Transverse colon (tissue), 4 donors: ENCODE data around the gene GLOD4. TPM values are rescaled to one million over a fixed set of nuclear protein-coding genes. Genes with fewer than 3 reads are reported as not detected.

ENCODE experiments used
- DNase-seq: peaks from one replicate; pipeline ENCODE4 v3.0.0-alpha.2; 2019
- H3K27ac ChIP-seq, 4 donors: fragments of 200-600 bp; sonication (generic); 2 replicates each; pipeline ENCODE4 v1.5.1; 2016 to 2018; ENCODE audit warnings: inconsistent platforms in 4 of 4
- H3K27me3 ChIP-seq: fragments of 200-600 bp; sonication (generic); 2 replicates; pipeline ENCODE4 v1.5.1; 2017; ENCODE audit warnings: inconsistent platforms
- H3K36me3 ChIP-seq, 4 donors: fragments of 200-600 bp; sonication (generic); 2 replicates each; pipeline ENCODE4 v1.5.1; 2017 to 2019; ENCODE audit warnings: inconsistent platforms in 4 of 4
- H3K4me1 ChIP-seq, 4 donors: fragments of 200-600 bp; sonication (generic); 2 replicates each; pipeline ENCODE4 v1.5.1; 2017 to 2020; ENCODE audit warnings: inconsistent platforms in 4 of 4
- H3K4me3 ChIP-seq, 4 donors: fragments of 200-600 bp; sonication (generic); 1 replicate in 1 of 4; 2 replicates in 3 of 4; pipeline versions ENCODE4 v1.5.1 to v1.6.1; 2017 to 2019; ENCODE audit warnings: inconsistent platforms in 4 of 4
- H3K9me3 ChIP-seq, 2 donors: fragments of 200-600 bp; sonication (generic); 2 replicates each; pipeline ENCODE4 v1.5.1; 2017 to 2019; ENCODE audit warnings: inconsistent platforms in 2 of 2
- EP300 ChIP-seq: sonication (generic); formaldehyde crosslinking; IDR thresholded peaks from one replicate; pipeline ENCODE4 v1.6.1; 2017; ENCODE audit warnings: antibody characterized with exemption, low read depth
- POLR2A ChIP-seq: fragments of 450-650 bp; IDR thresholded peaks from one replicate; pipeline ENCODE4 v1.6.1; 2016; ENCODE audit warnings: antibody characterized with exemption, mild to moderate bottlenecking, moderate library complexity
- POLR2AphosphoS5 ChIP-seq, 3 donors: sonication (generic); formaldehyde crosslinking; IDR thresholded peaks; one replicate each; pipeline ENCODE4 v1.6.1; 2016; ENCODE audit warnings: antibody characterized with exemption in 3 of 3
- WGBS, 2 donors: methylation state at CpG; one replicate each; pipeline ENCODE4 v1.1.5; 2018; ENCODE audit warnings: low coverage in 1 of 2; 5-methylcytosine and 5-hydroxymethylcytosine counted together
- in situ Hi-C, 4 donors: fragments of 200-750 bp; cut with MboI; loops; one replicate each; pipeline versions ENCODE4 v1.15.0 to v1.15.1; 2017; ENCODE audit warnings: low sequenced_read_pairs in 3 of 4, low pct_ligation_motif_present in 1 of 4, low pct_unique_long_range_greater_than_20kb in 1 of 4
- intact Hi-C: fragments of 100-400 bp; cut with DNase I; formaldehyde crosslinking; loops from one replicate; pipeline ENCODE4 v1.15.1; 2023; ENCODE audit warnings: low total_unique reads
- total RNA-seq, 4 donors: library from RNA; depleted of rRNA; stranded (reverse); fragments of >200 nt; gene quantifications; one replicate each; pipeline ENCODE4 v1.1.0, GENCODE V29; 2016
- TF ChIP-seq, protein P1 (sequence below), 5 experiments: fragments of 200-600 bp in 3 of 5; fragments of 450-650 bp in 2 of 5; sonication (generic) in 3 of 5; IDR thresholded peaks; 1 replicate in 2 of 5; 2 replicates in 3 of 5; pipeline ENCODE4 v1.5.1; 2016 to 2017; ENCODE audit warnings: antibody characterized with exemption in 5 of 5, inconsistent platforms in 3 of 5, mild to moderate bottlenecking in 2 of 5, moderate library complexity in 1 of 5

GLOD4 gene
- total RNA-seq, 4 donors from 2014 or later: 65.5 to 124 (median 73.7) TPM

DNA sequence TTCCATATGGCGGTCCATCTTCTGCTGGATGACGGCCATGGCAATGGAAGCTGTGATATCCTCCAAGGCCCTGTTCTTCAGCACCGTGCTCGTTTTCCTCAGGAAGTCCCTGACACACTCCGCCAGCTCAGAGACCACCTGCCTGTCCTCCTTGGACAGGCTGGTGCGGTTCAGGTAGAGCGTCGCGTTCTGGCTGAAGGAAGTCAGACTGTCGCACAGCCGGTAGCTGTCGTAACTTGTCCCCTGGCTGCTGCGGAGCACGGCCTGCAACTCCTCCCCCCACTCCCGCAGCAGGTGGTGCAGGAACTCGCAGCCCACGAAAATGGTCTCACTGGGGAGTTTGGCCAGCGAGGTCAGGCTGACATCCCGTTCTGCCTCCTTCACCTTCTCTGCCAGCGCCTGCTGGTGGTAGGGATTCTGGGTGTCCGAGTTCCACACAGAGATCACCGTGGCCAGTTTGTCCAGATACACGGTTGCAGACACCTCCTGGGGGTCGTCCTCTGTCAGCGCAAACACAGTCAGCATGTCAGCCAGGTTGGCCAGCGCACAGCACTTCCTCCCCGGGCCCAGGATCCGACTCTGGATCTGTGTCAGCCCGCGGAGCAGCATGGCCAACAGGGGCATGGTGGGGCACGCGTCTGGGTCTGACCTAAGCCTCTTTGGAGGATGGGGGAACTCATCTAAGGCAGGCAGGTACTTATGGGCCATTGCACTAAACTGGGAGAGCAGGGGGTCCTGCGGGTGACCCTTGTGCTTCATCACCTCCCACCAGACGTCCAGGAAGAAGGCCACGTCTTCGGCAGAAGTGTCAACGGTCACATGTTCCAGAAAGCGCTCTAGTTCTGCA lies 35.1 kb downstream of the GLOD4 start:
- H3K4me1 ChIP-seq: peaks cover 7 to 17% (median 14%) of the 10 kb centered on the region in 4 donors
- 93% methylated on average over 37 of the region's 38 CpGs; no CpG with 5 or more reads in 1 of the 2 donors for WGBS, 2 donors
- H3K4me3 ChIP-seq: no peak overlapping the region
- no peaks in the 10 kb centered on the region for H3K27me3 ChIP-seq
- H3K27ac ChIP-seq: no peak overlapping the region
- DNase-seq: no peak
- in situ Hi-C loops: no loop called here
- no peaks in the 10 kb centered on the region for H3K9me3 ChIP-seq
- intact Hi-C loops: no loop called here
- TF ChIP-seq POLR2A: no peak
- TF ChIP-seq POLR2AphosphoS5 (IDR thresholded peaks at IDR 0.05): no peak
- TF ChIP-seq, protein P1, sequence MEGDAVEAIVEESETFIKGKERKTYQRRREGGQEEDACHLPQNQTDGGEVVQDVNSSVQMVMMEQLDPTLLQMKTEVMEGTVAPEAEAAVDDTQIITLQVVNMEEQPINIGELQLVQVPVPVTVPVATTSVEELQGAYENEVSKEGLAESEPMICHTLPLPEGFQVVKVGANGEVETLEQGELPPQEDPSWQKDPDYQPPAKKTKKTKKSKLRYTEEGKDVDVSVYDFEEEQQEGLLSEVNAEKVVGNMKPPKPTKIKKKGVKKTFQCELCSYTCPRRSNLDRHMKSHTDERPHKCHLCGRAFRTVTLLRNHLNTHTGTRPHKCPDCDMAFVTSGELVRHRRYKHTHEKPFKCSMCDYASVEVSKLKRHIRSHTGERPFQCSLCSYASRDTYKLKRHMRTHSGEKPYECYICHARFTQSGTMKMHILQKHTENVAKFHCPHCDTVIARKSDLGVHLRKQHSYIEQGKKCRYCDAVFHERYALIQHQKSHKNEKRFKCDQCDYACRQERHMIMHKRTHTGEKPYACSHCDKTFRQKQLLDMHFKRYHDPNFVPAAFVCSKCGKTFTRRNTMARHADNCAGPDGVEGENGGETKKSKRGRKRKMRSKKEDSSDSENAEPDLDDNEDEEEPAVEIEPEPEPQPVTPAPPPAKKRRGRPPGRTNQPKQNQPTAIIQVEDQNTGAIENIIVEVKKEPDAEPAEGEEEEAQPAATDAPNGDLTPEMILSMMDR (IDR thresholded peaks at IDR 0.05): no peak
- no peak for TF ChIP-seq EP300
- H3K36me3 ChIP-seq: peaks cover 0 to 9% (median 0%) of the 10 kb centered on the region in 4 donors

DNA sequence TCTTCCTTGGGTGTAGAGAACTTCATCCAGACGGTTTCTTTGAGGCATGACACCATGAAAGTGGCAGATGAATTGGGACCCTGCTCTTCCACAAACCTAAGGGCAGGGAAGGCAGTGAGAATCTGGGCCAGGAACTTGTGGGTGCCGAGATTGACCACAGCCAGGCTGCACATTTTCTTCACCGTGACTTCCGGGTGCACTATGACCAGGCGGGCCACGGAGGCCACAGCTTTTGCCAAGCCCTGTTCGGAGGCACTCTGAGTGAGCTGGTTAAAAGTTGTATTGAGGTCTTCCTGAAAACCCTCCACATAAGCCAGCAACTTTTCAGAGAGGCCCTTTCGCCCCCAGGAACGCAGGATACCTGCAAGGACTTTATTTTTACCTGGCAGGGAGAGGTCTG lies 35.9 kb downstream of the GLOD4 start:
- Histone ChIP-seq H3K4me3 (no peak overlapping the region), H3K4me1 (peaks cover 6 to 13% (median 9%) of the 10 kb centered on the region in 4 donors), H3K27me3 (no peaks in the 10 kb centered on the region), H3K36me3 (peaks cover 0 to 9% (median 0%) of the 10 kb centered on the region in 4 donors), H3K27ac (no peak overlapping the region), H3K9me3 (no peaks in the 10 kb centered on the region)
- TF ChIP-seq POLR2AphosphoS5 (IDR thresholded peaks at IDR 0.05) (no peak), EP300 (no peak), POLR2A (no peak)
- TF ChIP-seq, protein P1 (IDR thresholded peaks at IDR 0.05): no peak
- intact Hi-C loops (no loop called here), in situ Hi-C loops (no loop called here)
- 86% methylated on average over 9 of the region's 9 CpGs; no CpG with 5 or more reads in 1 of the 2 donors for WGBS, 2 donors
- no peak for DNase-seq

DNA sequence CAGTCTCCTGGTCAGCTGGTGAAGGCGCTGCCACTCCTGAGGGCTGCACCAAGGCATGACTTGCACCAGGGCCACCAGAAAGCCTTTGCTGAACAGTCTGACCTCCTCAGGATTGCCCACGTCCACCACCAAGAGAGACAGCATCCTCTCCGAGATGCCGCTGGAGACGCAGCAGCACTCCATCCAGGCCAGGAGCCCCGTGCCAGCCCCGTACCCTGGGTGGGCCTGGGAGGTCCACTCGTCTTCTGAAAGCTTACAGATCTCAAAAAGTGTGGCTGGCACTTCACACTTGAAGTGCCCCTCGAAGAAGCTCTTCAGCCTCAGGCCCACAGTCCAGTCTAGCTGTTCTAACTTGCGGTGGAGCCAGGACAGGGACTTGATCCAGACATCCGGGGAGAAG lies 36.7 kb downstream of the GLOD4 start:
- intact Hi-C loops: no loop called here

DNA sequence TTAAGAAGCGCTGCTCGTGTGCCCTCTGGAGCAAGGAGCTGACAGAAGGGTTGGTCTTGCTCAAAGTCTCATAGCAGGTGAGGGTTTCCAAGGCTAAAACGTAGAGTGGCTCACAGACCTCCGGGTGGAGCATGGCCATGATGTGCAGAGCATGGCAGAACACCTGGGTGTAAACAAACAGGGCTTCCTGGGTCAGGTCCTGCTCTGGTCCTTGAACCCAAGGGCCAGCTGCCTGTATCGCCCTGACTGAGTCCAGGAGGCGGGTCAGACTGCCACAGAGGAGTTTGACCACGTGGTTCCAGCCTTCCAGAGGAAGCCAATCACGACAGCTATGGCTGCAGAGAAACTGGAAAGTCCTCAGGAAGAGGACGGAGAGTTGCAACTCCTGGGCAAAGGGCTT lies 37.1 kb downstream of the GLOD4 start:
- WGBS, 2 donors: 85 to 100% methylated on average over 1 to 9 of the region's 9 CpGs
- peaks cover 0 to 9% (median 0%) of the 10 kb centered on the region in 4 donors for H3K36me3 ChIP-seq
- intact Hi-C loops: no loop called here

More for the DNA sequence above, 36.7 kb downstream of the GLOD4 start:
- H3K9me3 ChIP-seq: no peaks in the 10 kb centered on the region
- no peak for DNase-seq
- 96% methylated on average over 10 of the region's 11 CpGs; no CpG with 5 or more reads in 1 of the 2 donors for WGBS, 2 donors
- no peak overlapping the region for H3K4me3 ChIP-seq
- H3K27ac ChIP-seq: no peak overlapping the region
- in situ Hi-C loops: no loop called here
- H3K27me3 ChIP-seq: no peaks in the 10 kb centered on the region
- peaks cover 0 to 5% (median 2%) of the 10 kb centered on the region in 4 donors for H3K4me1 ChIP-seq
- peaks cover 0 to 9% (median 0%) of the 10 kb centered on the region in 4 donors for H3K36me3 ChIP-seq
- TF ChIP-seq POLR2A (no peak), POLR2AphosphoS5 (IDR thresholded peaks at IDR 0.05) (no peak), EP300 (no peak)
- TF ChIP-seq, protein P1 (IDR thresholded peaks at IDR 0.05): no peak

More for the DNA sequence above, 37.1 kb downstream of the GLOD4 start:
- H3K27me3 ChIP-seq: no peaks in the 10 kb centered on the region
- no peaks in the 10 kb centered on the region for H3K9me3 ChIP-seq
- H3K4me1 ChIP-seq: peaks cover 0 to under 1% (median 0%) of the 10 kb centered on the region in 4 donors
- no peak overlapping the region for H3K27ac ChIP-seq
- DNase-seq: no peak
- TF ChIP-seq, protein P1 (IDR thresholded peaks at IDR 0.05): no peak
- TF ChIP-seq POLR2AphosphoS5 (IDR thresholded peaks at IDR 0.05): no peak
- TF ChIP-seq POLR2A: no peak
- TF ChIP-seq EP300: no peak
- in situ Hi-C loops: no loop called here
- no peak overlapping the region for H3K4me3 ChIP-seq
